HEK293 (cell line): ENCODE data around the gene PRICKLE3.

Experiments used
- EGR2 ChIP-seq: fragments of 450-650 bp; formaldehyde crosslinking; IDR thresholded peaks from 2 replicates; pipeline ENCODE4 v1.5.1; 2016; ENCODE audit warnings: low read depth, missing biosample characterization, missing genetic modification characterization
- ELK4 ChIP-seq: IDR thresholded peaks from 2 replicates; pipeline ENCODE4 v1.6.1; 2011; ENCODE audit warnings: mild to moderate bottlenecking, low read depth, low read length, borderline replicate concordance
- GFI1B ChIP-seq: fragments of 450-650 bp; formaldehyde crosslinking; IDR thresholded peaks from 2 replicates; pipeline ENCODE4 v1.5.1; 2016; ENCODE audit warnings: missing biosample characterization, missing genetic modification characterization
- GLI4 ChIP-seq: fragments of 450-650 bp; formaldehyde crosslinking; IDR thresholded peaks from 2 replicates; pipeline ENCODE4 v1.5.1; 2016; ENCODE audit warnings: missing biosample characterization, missing genetic modification characterization
- GLIS2 ChIP-seq: fragments of 450-650 bp; formaldehyde crosslinking; IDR thresholded peaks from 2 replicates; pipeline ENCODE4 v1.5.1; 2016; ENCODE audit warnings: missing biosample characterization, missing genetic modification characterization
- OSR2 ChIP-seq: fragments of 450-650 bp; formaldehyde crosslinking; IDR thresholded peaks from 2 replicates; pipeline ENCODE4 v1.5.1; 2016; ENCODE audit warnings: missing biosample characterization, missing genetic modification characterization
- PATZ1 ChIP-seq: fragments of 450-650 bp; formaldehyde crosslinking; IDR thresholded peaks from 2 replicates; pipeline ENCODE4 v1.5.1; 2016; ENCODE audit warnings: missing biosample characterization, missing genetic modification characterization
- YY1 ChIP-seq: fragments of 450-650 bp; formaldehyde crosslinking; IDR thresholded peaks from 2 replicates; pipeline ENCODE4 v1.5.1; 2018; ENCODE audit warnings: missing biosample characterization, missing genetic modification characterization
- ZBTB1 ChIP-seq: fragments of 450-650 bp; formaldehyde crosslinking; IDR thresholded peaks from 2 replicates; pipeline ENCODE4 v1.5.1; 2016; ENCODE audit warnings: missing biosample characterization, missing genetic modification characterization
- ZEB2 ChIP-seq: fragments of 450-650 bp; formaldehyde crosslinking; IDR thresholded peaks from 2 replicates; pipeline ENCODE4 v1.5.1; 2016; ENCODE audit warnings: missing biosample characterization, missing genetic modification characterization
- ZNF114 ChIP-seq: fragments of 450-650 bp; formaldehyde crosslinking; IDR thresholded peaks from 2 replicates; pipeline ENCODE4 v1.5.0; 2017; ENCODE audit warnings: missing biosample characterization, missing genetic modification characterization
- ZNF121 ChIP-seq: fragments of 450-650 bp; formaldehyde crosslinking; IDR thresholded peaks from 2 replicates; pipeline ENCODE4 v1.5.1; 2016; ENCODE audit warnings: missing biosample characterization, missing genetic modification characterization
- ZNF146 ChIP-seq: fragments of 450-650 bp; formaldehyde crosslinking; IDR thresholded peaks from 2 replicates; pipeline ENCODE4 v1.5.1; 2016; ENCODE audit warnings: missing biosample characterization, missing genetic modification characterization
- ZNF223 ChIP-seq: fragments of 450-650 bp; formaldehyde crosslinking; IDR thresholded peaks from 2 replicates; pipeline ENCODE4 v1.5.1; 2016; ENCODE audit warnings: missing biosample characterization, missing genetic modification characterization
- ZNF23 ChIP-seq: fragments of 450-650 bp; formaldehyde crosslinking; IDR thresholded peaks from 2 replicates; pipeline ENCODE4 v1.5.1; 2016; ENCODE audit warnings: missing biosample characterization, missing genetic modification characterization, borderline replicate concordance
- ZNF239 ChIP-seq: fragments of 450-650 bp; formaldehyde crosslinking; IDR thresholded peaks from 2 replicates; pipeline ENCODE4 v1.5.1; 2016; ENCODE audit warnings: missing biosample characterization, missing genetic modification characterization
- ZNF248 ChIP-seq: fragments of 450-650 bp; formaldehyde crosslinking; IDR thresholded peaks from 2 replicates; pipeline ENCODE4 v1.5.1; 2017; ENCODE audit warnings: missing biosample characterization, missing genetic modification characterization
- ZNF302 ChIP-seq: fragments of 450-650 bp; formaldehyde crosslinking; IDR thresholded peaks from 2 replicates; pipeline ENCODE4 v1.5.1; 2016; ENCODE audit warnings: missing biosample characterization, missing genetic modification characterization, low read depth
- ZNF335 ChIP-seq: fragments of 450-650 bp; formaldehyde crosslinking; conservative IDR thresholded peaks from 2 replicates; pipeline ENCODE4 v1.5.1; 2016; ENCODE audit warnings: missing biosample characterization, missing genetic modification characterization
- ZNF37A ChIP-seq: fragments of 450-650 bp; IDR thresholded peaks from 2 replicates; pipeline ENCODE4 v1.5.1; 2018; ENCODE audit warnings: missing biosample characterization, missing genetic modification characterization
- ZNF398 ChIP-seq: fragments of 450-650 bp; formaldehyde crosslinking; IDR thresholded peaks from 2 replicates; pipeline ENCODE4 v1.5.1; 2017; ENCODE audit warnings: missing biosample characterization, missing genetic modification characterization
- ZNF416 ChIP-seq: fragments of 450-650 bp; formaldehyde crosslinking; IDR thresholded peaks from 2 replicates; pipeline ENCODE4 v1.5.1; 2016; ENCODE audit warnings: missing biosample characterization, missing genetic modification characterization
- ZNF449 ChIP-seq: fragments of 450-650 bp; formaldehyde crosslinking; IDR thresholded peaks from 2 replicates; pipeline ENCODE4 v1.5.1; 2017; ENCODE audit warnings: missing biosample characterization, mild to moderate bottlenecking, missing genetic modification characterization, moderate library complexity
- ZNF488 ChIP-seq: fragments of 450-650 bp; formaldehyde crosslinking; IDR thresholded peaks from 2 replicates; pipeline ENCODE4 v1.5.1; 2016; ENCODE audit warnings: missing biosample characterization, missing genetic modification characterization
- ZNF596 ChIP-seq: fragments of 450-650 bp; IDR thresholded peaks from 2 replicates; pipeline ENCODE4 v1.5.0; 2018; ENCODE audit warnings: missing biosample characterization, mild to moderate bottlenecking, missing genetic modification characterization, moderate library complexity
- ZNF621 ChIP-seq: fragments of 450-650 bp; formaldehyde crosslinking; IDR thresholded peaks from 2 replicates; pipeline ENCODE4 v1.5.1; 2017; ENCODE audit warnings: missing biosample characterization, missing genetic modification characterization
- ZNF629 ChIP-seq: fragments of 450-650 bp; formaldehyde crosslinking; IDR thresholded peaks from 2 replicates; pipeline ENCODE4 v1.5.1; 2017; ENCODE audit warnings: missing biosample characterization, missing genetic modification characterization
- ZNF830 ChIP-seq: fragments of 450-650 bp; IDR thresholded peaks from 2 replicates; pipeline ENCODE4 v1.5.0; 2018; ENCODE audit warnings: missing biosample characterization, missing genetic modification characterization, low read depth, mild to moderate bottlenecking, moderate library complexity
- ZSCAN30 ChIP-seq: fragments of 450-650 bp; IDR thresholded peaks from 2 replicates; pipeline ENCODE4 v1.5.1; 2018; ENCODE audit warnings: missing biosample characterization, mild to moderate bottlenecking, missing genetic modification characterization, moderate library complexity
- TF ChIP-seq, protein P1 (sequence below): fragments of 450-650 bp; formaldehyde crosslinking; IDR thresholded peaks from 2 replicates; pipeline ENCODE4 v1.5.1; 2016; ENCODE audit warnings: missing biosample characterization, missing genetic modification characterization
- TF ChIP-seq, protein P2 (sequence below): fragments of 450-650 bp; formaldehyde crosslinking; IDR thresholded peaks from 2 replicates; pipeline ENCODE4; 2016; ENCODE audit warnings: missing biosample characterization, missing genetic modification characterization

Gene PRICKLE3

GRCh38 chrX:49199906-49200771 lies 14.0 kb upstream of the PRICKLE3 start, which contains the start of gene SYP (continued):
- TF ChIP-seq EGR2 (tag by site-specific recombination) (peak; percentile 25; the same call in 1 of the 2 replicates), ZEB2 (0 out of 2 replicates have a peak, but pooled peaks have one; percentile 20), ZNF121 (tag by site-specific recombination) (no peak), GLIS2 (tag by site-specific recombination) (peak; percentile 77), OSR2 (tag by site-specific recombination) (no peak), ZNF146 (tag by site-specific recombination) (no peak), ZNF596 (tag by site-specific recombination) (peak; percentile 50; the same call in 1 of the 2 replicates), PATZ1 (tag by site-specific recombination) (peak; percentile 50), ZNF248 (no peak), ZNF223 (no peak), ZNF37A (no peak), ZNF449 (tag by site-specific recombination) (no peak), GLI4 (tag by site-specific recombination) (no peak), ZNF23 (tag by site-specific recombination) (no peak), ZNF398 (no peak; the same call in none of the 2 replicates), ZNF830 (tag by site-specific recombination) (no peak), ZNF488 (tag by site-specific recombination) (no peak), ZNF302 (tag by site-specific recombination) (no peak), ZNF416 (tag by site-specific recombination) (no peak), ZNF114 (tag by site-specific recombination) (no peak), ZBTB1 (tag by site-specific recombination) (no peak), ZNF239 (tag by site-specific recombination) (no peak), YY1 (tag by site-specific recombination) (no peak), ZNF629 (tag by site-specific recombination) (no peak), GFI1B (tag by site-specific recombination) (no peak), ZNF621 (tag by site-specific recombination) (no peak), ZSCAN30 (tag by site-specific recombination) (peak; percentile 78; the same call in 1 of the 2 replicates), ZNF335 (tag by site-specific recombination) (peak; percentile 56), ELK4 (no peak)
- TF ChIP-seq, protein P1, sequence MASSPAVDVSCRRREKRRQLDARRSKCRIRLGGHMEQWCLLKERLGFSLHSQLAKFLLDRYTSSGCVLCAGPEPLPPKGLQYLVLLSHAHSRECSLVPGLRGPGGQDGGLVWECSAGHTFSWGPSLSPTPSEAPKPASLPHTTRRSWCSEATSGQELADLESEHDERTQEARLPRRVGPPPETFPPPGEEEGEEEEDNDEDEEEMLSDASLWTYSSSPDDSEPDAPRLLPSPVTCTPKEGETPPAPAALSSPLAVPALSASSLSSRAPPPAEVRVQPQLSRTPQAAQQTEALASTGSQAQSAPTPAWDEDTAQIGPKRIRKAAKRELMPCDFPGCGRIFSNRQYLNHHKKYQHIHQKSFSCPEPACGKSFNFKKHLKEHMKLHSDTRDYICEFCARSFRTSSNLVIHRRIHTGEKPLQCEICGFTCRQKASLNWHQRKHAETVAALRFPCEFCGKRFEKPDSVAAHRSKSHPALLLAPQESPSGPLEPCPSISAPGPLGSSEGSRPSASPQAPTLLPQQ (tag by site-specific recombination) = no peak
- TF ChIP-seq, protein P2, sequence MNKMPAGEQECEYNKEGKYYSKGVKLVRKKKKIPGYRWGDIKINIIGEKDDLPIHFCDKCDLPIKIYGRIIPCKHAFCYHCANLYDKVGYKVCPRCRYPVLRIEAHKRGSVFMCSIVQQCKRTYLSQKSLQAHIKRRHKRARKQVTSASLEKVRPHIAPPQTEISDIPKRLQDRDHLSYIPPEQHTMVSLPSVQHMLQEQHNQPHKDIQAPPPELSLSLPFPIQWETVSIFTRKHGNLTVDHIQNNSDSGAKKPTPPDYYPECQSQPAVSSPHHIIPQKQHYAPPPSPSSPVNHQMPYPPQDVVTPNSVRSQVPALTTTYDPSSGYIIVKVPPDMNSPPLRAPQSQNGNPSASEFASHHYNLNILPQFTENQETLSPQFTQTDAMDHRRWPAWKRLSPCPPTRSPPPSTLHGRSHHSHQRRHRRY (tag by site-specific recombination) = no peak
